Progenitor cell of endocrine pancreas (in vitro differentiated cells): ENCODE data around the gene CABLES2. TPM values are rescaled to one million over a fixed set of nuclear protein-coding genes. Genes with fewer than 3 reads are reported as not detected.

Experiments
- DNase-seq: peaks from one replicate; pipeline ENCODE4 v3.0.0; 2021; ENCODE audit warnings: low spot score; ENCODE audit not compliant: unreplicated experiment
- H3K27ac Mint-ChIP-seq: 2 replicates; pipeline ENCODE4 v1.8.0; 2021; ENCODE audit warnings: mild to moderate bottlenecking, moderate library complexity, mixed read lengths
- H3K27me3 Mint-ChIP-seq: 2 replicates; pipeline ENCODE4 v1.8.0; 2021; ENCODE audit warnings: mixed read lengths
- H3K36me3 Mint-ChIP-seq: 2 replicates; pipeline ENCODE4 v1.8.0; 2022; ENCODE audit warnings: mixed read lengths; ENCODE audit not compliant: insufficient read depth
- H3K4me1 Mint-ChIP-seq: 2 replicates; pipeline ENCODE4 v1.8.0; 2021; ENCODE audit warnings: low read depth, mixed read lengths
- H3K4me3 Mint-ChIP-seq: 2 replicates; pipeline ENCODE4 v1.8.0; 2021; ENCODE audit warnings: low read depth, mild to moderate bottlenecking, moderate library complexity, mixed read lengths
- H3K9me3 Mint-ChIP-seq: 2 replicates; pipeline ENCODE4 v1.8.0; 2021; ENCODE audit warnings: low read depth, mixed read lengths
- CTCF ChIP-seq: fragments of 200-600 bp; sonication (generic); IDR thresholded peaks from one replicate; pipeline ENCODE4 v1.5.0; 2021; ENCODE audit warnings: antibody characterized with exemption, mild to moderate bottlenecking; ENCODE audit not compliant: unreplicated experiment
- total RNA-seq: library from RNA; stranded (reverse); gene quantifications from 2 replicates; pipeline ENCODE4 v1.2.1, GENCODE V29; 2021

CABLES2 gene
- total RNA-seq, 1 donor from 2014 or later: 21.7 TPM

- no peak for TF ChIP-seq CTCF
- H3K4me1 Mint-ChIP-seq: peaks cover 25% of the 10 kb centered on the region
- peaks cover 11% of the 10 kb centered on the region for H3K36me3 Mint-ChIP-seq
- no peaks in the 10 kb centered on the region for H3K27me3 Mint-ChIP-seq
- no peak overlapping the region for H3K4me3 Mint-ChIP-seq
- peaks cover 5% of the 10 kb centered on the region for H3K9me3 Mint-ChIP-seq
- no peak for DNase-seq
- no peak overlapping the region for H3K27ac Mint-ChIP-seq
Observed at GRCh38 chr20:62381202-62381797, 25.8 kb downstream of the CABLES2 start.

- Mint-ChIP-seq H3K4me1 (peaks cover 23% of the 10 kb centered on the region), H3K4me3 (no peak overlapping the region), H3K27me3 (no peaks in the 10 kb centered on the region), H3K27ac (no peak overlapping the region), H3K36me3 (peaks cover 13% of the 10 kb centered on the region), H3K9me3 (peaks cover 5% of the 10 kb centered on the region)
- no peak for DNase-seq
- no peak for TF ChIP-seq CTCF
Observed at GRCh38 chr20:62378215-62378614, 28.9 kb downstream of the CABLES2 start.

GRCh38 chr20:62377615-62378178 lies 29.4 kb downstream of the CABLES2 start:
- Mint-ChIP-seq H3K27ac (peak overlapping the region; percentile 90), H3K9me3 (peaks cover 5% of the 10 kb centered on the region), H3K36me3 (peaks cover 11% of the 10 kb centered on the region), H3K4me3 (no peak overlapping the region), H3K27me3 (no peaks in the 10 kb centered on the region), H3K4me1 (peaks cover 20% of the 10 kb centered on the region)
- TF ChIP-seq CTCF: no peak
- no peak for DNase-seq

- H3K4me3 Mint-ChIP-seq: no peak overlapping the region
- peaks cover 19% of the 10 kb centered on the region for H3K4me1 Mint-ChIP-seq
- no peak for DNase-seq
- H3K27ac Mint-ChIP-seq: peak overlapping the region; percentile 90
- H3K9me3 Mint-ChIP-seq: peaks cover 4% of the 10 kb centered on the region
- no peaks in the 10 kb centered on the region for H3K27me3 Mint-ChIP-seq
- TF ChIP-seq CTCF: no peak
- peaks cover 8% of the 10 kb centered on the region for H3K36me3 Mint-ChIP-seq
Observed at GRCh38 chr20:62377064-62377461, 30.0 kb downstream of the CABLES2 start.

- H3K27ac Mint-ChIP-seq: peak overlapping the region; percentile 90
- no peak overlapping the region for H3K4me3 Mint-ChIP-seq
- no peaks in the 10 kb centered on the region for H3K27me3 Mint-ChIP-seq
- H3K4me1 Mint-ChIP-seq: peaks cover 19% of the 10 kb centered on the region
- H3K36me3 Mint-ChIP-seq: peaks cover 4% of the 10 kb centered on the region
- TF ChIP-seq CTCF: peak; percentile 57
- DNase-seq: peak; percentile 64
- H3K9me3 Mint-ChIP-seq: no peaks in the 10 kb centered on the region
Observed at GRCh38 chr20:62376112-62377063, 30.7 kb downstream of the CABLES2 start.
